Tibial nerve (tissue), 4 donors: ENCODE measurements around the gene SOX18. TPM values are rescaled to one million over a fixed set of nuclear protein-coding genes. Genes with fewer than 3 reads are reported as not detected.

Experiments
- DNase-seq, 2 donors: peaks; one replicate each; pipeline ENCODE4 v3.0.0-alpha.2; 2019; ENCODE audit warnings: low spot score in 2 of 2
- H3K27ac ChIP-seq, 4 donors: fragments of 200-600 bp; sonication (generic) in 3 of 4; one replicate each; pipeline ENCODE4 v1.5.1; 2017 to 2019; ENCODE audit warnings: mild to moderate bottlenecking in 1 of 4
- H3K27me3 ChIP-seq, 2 donors: fragments of 200-600 bp; sonication (generic) in 1 of 2; one replicate each; pipeline versions ENCODE4 v1.5.1 to v1.6.0; 2017 to 2019
- H3K36me3 ChIP-seq, 3 donors: fragments of 200-600 bp; sonication (generic); one replicate each; pipeline ENCODE4 v1.5.1; 2018 to 2019
- H3K4me1 ChIP-seq, 4 donors: fragments of 200-600 bp; sonication (generic) in 3 of 4; one replicate each; pipeline ENCODE4 v1.5.1; 2017 to 2019
- H3K4me3 ChIP-seq, 4 donors: fragments of 200-600 bp; sonication (generic) in 3 of 4; one replicate each; pipeline ENCODE4 v1.5.1; 2017 to 2019; ENCODE audit warnings: mild to moderate bottlenecking in 1 of 4, moderate library complexity in 1 of 4
- H3K9me3 ChIP-seq, 4 donors: fragments of 200-600 bp; sonication (generic) in 3 of 4; one replicate each; pipeline ENCODE4 v1.5.1; 2017 to 2019
- EP300 ChIP-seq, 2 donors: sonication (generic); formaldehyde crosslinking; IDR thresholded peaks; one replicate each; pipeline ENCODE4 v1.6.1; 2017; ENCODE audit warnings: antibody characterized with exemption in 2 of 2, mild to moderate bottlenecking in 1 of 2
- POLR2A ChIP-seq, 2 donors: fragments of 450-650 bp; IDR thresholded peaks; one replicate each; pipeline ENCODE4 v1.6.1; 2017; ENCODE audit warnings: antibody characterized with exemption in 2 of 2, mild to moderate bottlenecking in 2 of 2, moderate library complexity in 2 of 2
- WGBS, 2 donors: methylation state at CpG; one replicate each; pipeline ENCODE4 v1.1.5; 2018; 5-methylcytosine and 5-hydroxymethylcytosine counted together
- total RNA-seq, 4 donors: library from RNA; depleted of rRNA; stranded (reverse); fragments of >200 nt; gene quantifications; one replicate each; pipeline ENCODE4 v1.1.0, GENCODE V29; 2016
- TF ChIP-seq, protein P1 (sequence below), 5 experiments: fragments of 200-600 bp in 3 of 5; fragments of 450-650 bp in 2 of 5; sonication (generic) in 3 of 5; IDR thresholded peaks; one replicate each; pipeline ENCODE4 v1.5.1; 2016 to 2019; ENCODE audit warnings: antibody characterized with exemption in 5 of 5, mild to moderate bottlenecking in 3 of 5, moderate library complexity in 2 of 5

Gene SOX18
- total RNA-seq, 4 donors from 2014 or later = 4.6 to 44.6 (median 21.4) TPM

DNA sequence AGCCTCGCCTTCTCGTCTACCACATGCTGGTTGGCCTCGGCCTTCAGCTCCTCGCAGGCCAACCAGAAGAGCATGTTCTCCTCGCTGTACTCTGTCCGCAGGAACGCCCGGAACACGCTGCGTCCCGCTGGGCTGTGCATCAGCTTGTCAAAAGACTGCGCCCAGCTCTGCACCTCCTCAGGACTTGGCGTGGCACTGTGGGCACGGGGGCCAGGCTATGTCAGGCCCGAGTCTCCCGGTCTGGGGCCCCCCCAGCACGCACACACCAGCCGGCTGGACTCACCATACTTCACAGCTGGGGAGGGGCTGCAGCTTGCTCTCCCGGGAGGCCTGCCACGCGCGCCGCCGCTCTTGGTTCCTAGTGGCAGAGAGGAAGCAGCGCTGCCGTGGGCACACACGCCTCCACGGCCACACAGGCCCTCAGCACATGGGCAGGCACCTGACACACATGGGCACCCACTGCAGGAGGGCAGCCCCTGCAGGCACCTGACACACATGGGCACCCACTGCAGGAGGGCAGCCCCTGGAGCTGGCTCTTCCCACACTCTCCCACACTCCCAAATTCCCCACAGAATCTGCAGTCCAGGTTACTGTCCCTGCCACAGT is 24.8 kb upstream of the SOX18 start:
- no peak for TF ChIP-seq EP300 (IDR thresholded peaks at IDR 0.05)
- TF ChIP-seq POLR2A (IDR thresholded peaks at IDR 0.05) = no peak
- TF ChIP-seq, protein P1, sequence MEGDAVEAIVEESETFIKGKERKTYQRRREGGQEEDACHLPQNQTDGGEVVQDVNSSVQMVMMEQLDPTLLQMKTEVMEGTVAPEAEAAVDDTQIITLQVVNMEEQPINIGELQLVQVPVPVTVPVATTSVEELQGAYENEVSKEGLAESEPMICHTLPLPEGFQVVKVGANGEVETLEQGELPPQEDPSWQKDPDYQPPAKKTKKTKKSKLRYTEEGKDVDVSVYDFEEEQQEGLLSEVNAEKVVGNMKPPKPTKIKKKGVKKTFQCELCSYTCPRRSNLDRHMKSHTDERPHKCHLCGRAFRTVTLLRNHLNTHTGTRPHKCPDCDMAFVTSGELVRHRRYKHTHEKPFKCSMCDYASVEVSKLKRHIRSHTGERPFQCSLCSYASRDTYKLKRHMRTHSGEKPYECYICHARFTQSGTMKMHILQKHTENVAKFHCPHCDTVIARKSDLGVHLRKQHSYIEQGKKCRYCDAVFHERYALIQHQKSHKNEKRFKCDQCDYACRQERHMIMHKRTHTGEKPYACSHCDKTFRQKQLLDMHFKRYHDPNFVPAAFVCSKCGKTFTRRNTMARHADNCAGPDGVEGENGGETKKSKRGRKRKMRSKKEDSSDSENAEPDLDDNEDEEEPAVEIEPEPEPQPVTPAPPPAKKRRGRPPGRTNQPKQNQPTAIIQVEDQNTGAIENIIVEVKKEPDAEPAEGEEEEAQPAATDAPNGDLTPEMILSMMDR (IDR thresholded peaks at IDR 0.05) = no peak
- WGBS, 2 donors = 86 to 89% methylated on average over 24 to 28 of the region's 28 CpGs
- no peaks in the 10 kb centered on the region for H3K27me3 ChIP-seq
- H3K4me1 ChIP-seq = peaks cover 0 to 18% (median 10%) of the 10 kb centered on the region in 4 donors
- no peak overlapping the region for H3K27ac ChIP-seq
- H3K9me3 ChIP-seq = no peaks in the 10 kb centered on the region
- no peak overlapping the region for H3K4me3 ChIP-seq
- peaks cover 0 to 61% (median 0%) of the 10 kb centered on the region in 3 donors for H3K36me3 ChIP-seq
- no peak for DNase-seq

DNA sequence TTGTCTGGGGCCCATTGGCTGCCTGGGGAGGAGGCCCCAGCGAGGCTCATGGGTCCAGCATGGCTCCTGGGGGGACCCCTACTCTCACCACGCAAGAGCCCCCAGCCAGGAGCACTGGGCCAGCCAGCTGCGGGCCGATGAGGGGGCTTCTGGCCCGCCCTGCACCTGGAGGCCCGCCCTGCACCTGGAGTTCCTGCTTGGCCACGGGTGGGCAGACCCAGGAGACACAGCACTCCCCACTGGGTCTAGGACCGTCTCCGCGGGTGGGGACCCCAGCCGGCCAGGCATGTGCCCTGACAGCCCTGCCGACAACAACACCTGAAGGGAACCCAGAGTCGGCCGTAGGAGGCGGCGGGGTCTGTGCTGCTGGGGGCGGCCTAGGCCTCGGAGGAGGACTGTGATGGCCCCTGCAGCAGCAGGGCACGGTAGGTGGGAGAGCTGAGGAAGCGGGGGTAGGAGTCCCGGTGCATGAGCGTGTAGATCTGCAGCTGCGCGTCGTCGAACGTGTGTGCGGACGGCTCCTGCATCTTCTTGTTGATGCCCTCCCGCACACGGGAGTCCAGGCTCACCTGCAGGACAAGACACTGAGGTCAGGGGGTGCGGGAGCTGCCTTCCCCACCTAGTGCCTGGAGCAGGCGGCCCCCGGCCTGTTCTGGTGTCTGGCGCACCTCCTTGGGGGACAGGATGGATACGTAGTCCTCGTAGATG is 24.2 kb upstream of the SOX18 start:
- Histone ChIP-seq H3K27ac (no peak overlapping the region), H3K36me3 (peaks cover 0 to 67% (median 0%) of the 10 kb centered on the region in 3 donors), H3K9me3 (no peaks in the 10 kb centered on the region), H3K4me3 (no peak overlapping the region), H3K27me3 (no peaks in the 10 kb centered on the region), H3K4me1 (peaks cover 0 to 11% (median 3%) of the 10 kb centered on the region in 4 donors)
- no peak for TF ChIP-seq POLR2A (IDR thresholded peaks at IDR 0.05)
- no peak for TF ChIP-seq EP300 (IDR thresholded peaks at IDR 0.05)
- TF ChIP-seq, protein P1 (IDR thresholded peaks at IDR 0.05) = no peak
- 89 to 90% methylated on average over 29 to 31 of the region's 37 CpGs for whole genome bisulfite sequencing, 2 donors
- no peak for DNase-seq

DNA sequence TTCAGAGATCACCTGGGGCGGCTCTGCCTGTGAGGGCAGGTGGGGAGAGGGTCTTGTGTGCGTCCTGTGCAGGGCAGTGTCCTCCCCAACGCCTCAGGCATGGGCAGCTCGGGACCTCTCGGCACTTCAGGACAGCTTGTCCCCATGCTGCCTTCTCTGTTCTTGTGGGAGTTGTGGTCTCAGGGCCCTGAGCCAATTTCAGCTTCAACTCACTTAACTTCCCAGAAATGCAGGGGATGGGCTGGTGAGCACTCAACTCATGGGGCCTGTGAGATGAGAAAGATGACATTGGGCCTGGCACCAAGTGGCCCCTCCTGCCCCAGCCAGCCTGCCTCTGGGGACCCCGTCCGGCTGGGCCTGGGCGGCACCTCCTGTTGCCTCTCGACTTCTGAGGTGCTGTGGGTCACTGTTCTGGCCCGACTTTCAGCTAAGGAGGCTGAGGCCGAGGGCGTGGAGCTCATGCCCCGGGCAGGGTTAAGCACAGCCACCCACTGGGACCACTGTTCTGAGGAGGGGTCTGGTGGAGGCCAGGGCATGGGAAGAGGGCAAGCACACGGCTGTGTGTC is 23.1 kb upstream of the SOX18 start:
- Histone ChIP-seq H3K36me3 (peaks cover 0 to 75% (median 0%) of the 10 kb centered on the region in 3 donors), H3K4me3 (no peak overlapping the region), H3K9me3 (no peaks in the 10 kb centered on the region), H3K4me1 (peaks cover 0 to 3% (median 0%) of the 10 kb centered on the region in 4 donors), H3K27me3 (no peaks in the 10 kb centered on the region), H3K27ac (no peak overlapping the region)
- no peak for DNase-seq
- TF ChIP-seq POLR2A (IDR thresholded peaks at IDR 0.05) = no peak
- TF ChIP-seq, protein P1 (IDR thresholded peaks at IDR 0.05) = no peak
- no peak for TF ChIP-seq EP300 (IDR thresholded peaks at IDR 0.05)
- WGBS, 2 donors = 69 to 74% methylated on average over 10 of the region's 14 CpGs

DNA sequence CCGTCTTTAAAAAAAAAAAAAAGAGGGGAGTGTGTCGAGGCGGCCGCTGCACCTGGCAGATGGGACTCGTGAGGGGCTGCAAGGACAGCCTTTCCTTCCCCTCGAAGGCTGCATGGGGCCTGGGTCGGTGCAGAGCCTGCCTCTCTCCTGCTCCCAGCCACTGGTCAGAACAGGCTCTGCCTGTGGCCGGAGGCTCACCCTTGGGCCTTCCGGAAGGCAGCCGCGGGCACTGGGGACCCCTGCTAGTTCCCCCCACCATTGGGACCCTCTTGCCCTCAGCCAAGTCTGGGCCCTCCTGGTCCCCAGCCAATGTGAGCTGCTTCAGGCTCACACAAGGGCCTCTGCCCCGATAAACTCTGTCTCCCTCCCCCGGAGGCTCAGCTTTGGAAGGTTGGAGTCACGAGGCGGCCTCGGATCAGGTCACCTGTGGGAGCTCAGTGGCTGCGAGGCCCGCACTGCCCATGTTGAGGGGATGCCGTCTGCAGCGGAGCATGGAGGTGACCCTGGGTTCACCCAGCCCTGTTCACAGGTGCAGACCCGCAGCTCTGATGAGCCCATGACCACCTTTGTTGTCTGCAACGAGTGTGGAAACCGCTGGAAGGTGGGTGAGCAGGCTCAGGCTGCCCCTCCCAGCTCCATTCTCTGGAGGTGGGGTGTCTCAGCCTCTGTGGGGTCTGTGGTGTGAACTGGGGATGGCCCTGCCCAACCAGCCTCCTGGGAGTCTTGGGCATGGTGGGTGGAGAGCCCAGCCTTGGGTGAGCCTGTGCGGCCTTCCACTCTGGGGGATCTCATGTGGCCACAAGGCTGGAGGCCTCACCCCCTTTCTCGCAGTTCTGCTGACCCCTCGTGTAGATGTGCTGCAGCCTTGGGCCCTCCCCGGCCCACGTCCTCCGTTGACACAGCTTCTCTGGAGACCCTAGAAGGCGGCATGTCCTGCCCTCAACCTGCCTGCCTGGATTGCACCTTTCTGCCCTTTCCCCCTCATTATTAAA is 22.2 kb upstream of the SOX18 start:
- no peak for DNase-seq
- H3K36me3 ChIP-seq = peaks cover 0 to 81% (median 0%) of the 10 kb centered on the region in 3 donors
- H3K27me3 ChIP-seq = no peaks in the 10 kb centered on the region
- H3K4me1 ChIP-seq = peaks cover 0 to 6% (median 0%) of the 10 kb centered on the region in 4 donors
- TF ChIP-seq, protein P1 (IDR thresholded peaks at IDR 0.05) = no peak
- TF ChIP-seq EP300 (IDR thresholded peaks at IDR 0.05) = no peak
- no peak for TF ChIP-seq POLR2A (IDR thresholded peaks at IDR 0.05)
- no peaks in the 10 kb centered on the region for H3K9me3 ChIP-seq
- no peak overlapping the region for H3K4me3 ChIP-seq
- no peak overlapping the region for H3K27ac ChIP-seq
- 82 to 86% methylated on average over 15 to 25 of the region's 30 CpGs for whole genome bisulfite sequencing, 2 donors
